Stimulated activated CD4-positive, alpha-beta T cell treated with anti-CD3 and anti-CD28 coated beads, Interleukin-1b, Interleukin-23, amount 100 ng/mL, for 48 hours (primary cell): ENCODE results near the gene RPAIN.
"Not testable (repeated sequence)": the region's sequence is repeated elsewhere in the genome, so short reads cannot be mapped to it uniquely, and the experiment has no call there.

ENCODE experiments used
- DNase-seq: peaks from one replicate; pipeline ENCODE4 v3.0.0-alpha.2; 2020

RPAIN gene

DNA sequence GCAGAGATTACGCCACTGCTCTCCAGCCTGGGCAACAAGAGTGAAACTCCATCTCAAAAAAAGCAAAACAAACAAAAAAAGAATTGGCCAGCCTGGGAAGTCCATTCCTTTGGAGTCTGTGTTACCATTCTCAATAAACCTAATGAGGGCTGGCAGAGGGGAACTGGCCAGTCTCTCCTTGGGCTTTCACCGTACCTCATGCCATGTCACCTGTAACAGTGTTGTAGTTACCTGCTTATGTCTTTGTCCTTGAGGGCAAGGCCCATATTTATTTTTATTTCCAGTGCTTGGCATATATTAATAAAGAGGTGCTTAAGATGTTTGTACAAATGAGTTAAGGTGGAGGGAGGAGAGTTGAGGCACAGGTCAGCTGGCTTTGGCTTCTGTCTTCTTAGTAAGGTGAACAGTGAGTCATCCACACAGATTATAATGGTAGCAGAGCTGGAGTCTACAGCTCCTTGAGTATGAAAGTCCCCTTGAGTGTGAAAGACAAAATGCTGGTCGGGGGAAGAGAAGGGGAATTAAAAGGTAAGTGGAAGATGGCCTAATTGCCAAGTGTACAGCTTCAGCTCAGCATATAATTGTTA is 10.5 kb downstream of the RPAIN start:
- no peak for DNase-seq

GRCh38 chr17:5431234-5431633 is 11.3 kb downstream of the RPAIN start:
- DNase-seq, result not testable (repeated sequence)

DNA sequence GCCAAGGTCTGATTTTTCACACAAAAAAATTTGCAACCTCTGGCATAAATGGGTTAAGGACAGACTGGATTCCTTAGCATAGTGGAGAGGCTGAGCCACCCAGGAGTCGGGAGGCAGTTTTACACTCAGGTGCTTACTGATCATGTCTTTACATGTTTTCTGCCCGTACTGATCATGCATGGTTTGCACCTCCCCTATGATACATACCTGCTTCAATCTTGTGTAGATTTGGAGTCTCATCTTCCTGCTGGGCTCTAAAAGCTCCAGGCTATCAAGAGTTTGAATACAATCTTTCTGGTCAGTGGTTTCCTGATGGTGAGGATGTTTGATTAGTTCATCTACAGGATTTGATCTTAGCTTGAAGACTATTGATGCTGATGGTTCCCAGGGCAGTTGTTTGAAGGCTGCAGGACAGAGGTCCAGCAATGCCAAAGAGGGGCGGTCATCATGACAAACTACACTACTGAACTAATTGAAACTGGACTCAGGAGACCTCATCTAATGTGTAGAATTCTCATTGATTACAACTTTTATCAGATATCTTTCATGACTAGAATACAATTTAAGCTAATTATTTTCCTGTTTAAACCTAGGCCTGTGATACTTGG is 12.1 kb downstream of the RPAIN start:
- DNase-seq, result no peak

DNA sequence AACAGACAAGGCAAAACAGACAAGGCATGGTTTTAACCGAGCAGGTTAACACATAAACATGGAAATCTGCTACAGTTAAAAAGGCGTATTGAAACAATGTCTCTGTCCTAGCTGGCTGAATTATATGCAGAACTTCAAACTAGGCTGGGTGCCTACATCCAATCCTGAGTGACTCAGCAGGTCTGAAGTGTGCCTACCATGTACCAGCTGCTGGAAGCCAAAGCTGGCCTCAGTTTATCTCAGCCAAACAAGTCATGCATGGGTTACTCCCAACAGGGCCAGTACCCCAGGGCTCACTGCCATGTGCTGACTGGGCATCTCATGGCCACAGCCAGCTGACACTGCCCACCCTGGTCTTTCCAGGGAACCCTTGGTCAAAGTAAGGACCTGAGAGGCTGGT is 15.0 kb downstream of the RPAIN start:
- no peak for DNase-seq

DNA sequence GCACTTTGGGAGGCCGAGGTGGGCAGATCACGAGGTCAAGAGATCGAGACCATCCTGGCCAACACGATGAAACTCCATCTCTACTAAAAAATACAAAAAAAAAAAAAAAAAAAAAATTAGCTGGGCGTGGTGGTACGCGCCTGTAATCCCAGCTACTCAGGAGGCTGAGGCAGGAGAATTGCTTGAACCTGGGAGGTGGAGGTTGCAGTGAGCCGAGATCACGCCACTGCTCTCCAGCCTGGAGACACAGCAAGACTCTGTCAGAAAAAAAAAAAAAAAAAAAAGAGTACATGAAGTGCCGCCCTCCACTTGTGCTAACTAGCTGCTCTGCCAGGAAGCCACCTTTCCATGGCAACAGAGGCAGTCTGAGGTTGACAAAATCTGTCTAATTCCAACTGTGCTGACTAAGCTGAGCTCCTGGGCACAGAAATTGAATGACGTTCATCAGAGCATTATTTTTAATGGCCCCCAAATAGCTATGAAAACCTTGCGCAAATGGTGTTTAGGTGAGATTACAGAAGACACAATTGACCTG is 15.9 kb downstream of the RPAIN start:
- not testable (repeated sequence) for DNase-seq

- DNase-seq, result no peak
Measured at GRCh38 chr17:5437721-5438317, 17.8 kb downstream of the RPAIN start.

- DNase-seq, result peak; percentile 90
Measured at GRCh38 chr17:5438716-5439445, 18.9 kb downstream of the RPAIN start, which contains the start of gene C1QBP. TSS of gene C1QBP (minus strand) at chr17:5439155. CDS start at chr17:5439073, 82 bp downstream.

DNA sequence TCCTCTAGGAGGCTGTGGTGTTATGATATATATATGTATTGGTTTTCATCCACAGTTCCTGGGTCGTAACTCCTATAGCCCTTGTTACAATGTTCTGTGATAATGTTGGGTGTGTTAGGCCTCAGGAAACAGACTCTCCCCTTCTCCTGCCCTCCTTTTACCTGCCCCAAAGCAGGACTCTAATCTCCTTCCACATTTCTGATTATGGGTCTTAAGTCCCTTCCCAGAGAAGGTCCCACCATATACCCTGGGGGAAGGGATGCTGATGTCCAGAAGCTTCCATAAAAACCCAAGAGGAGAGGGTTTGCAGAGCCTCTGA is 19.4 kb downstream of the RPAIN start:
- no peak for DNase-seq

DNA sequence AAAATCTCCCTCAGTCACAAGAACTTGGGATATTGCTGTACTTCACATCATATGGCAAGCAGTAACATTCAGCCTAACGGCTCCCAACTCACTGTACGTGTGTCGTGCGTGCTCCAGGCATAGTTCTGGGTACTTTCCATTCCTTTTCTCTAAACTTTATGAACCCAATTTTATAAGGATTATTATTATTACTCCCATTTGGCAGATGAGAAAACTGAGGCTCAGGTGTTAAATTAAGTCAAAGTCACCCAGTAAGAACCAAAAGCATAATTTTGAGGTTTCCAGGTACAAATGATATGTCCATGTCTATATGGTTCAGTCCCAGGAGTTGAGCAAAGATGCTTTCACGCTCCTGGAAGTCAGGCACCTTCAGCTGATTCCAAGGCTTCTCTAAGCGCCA is 23.7 kb downstream of the RPAIN start:
- DNase-seq, result no peak

GRCh38 chr17:5444209-5444608 is 24.2 kb downstream of the RPAIN start:
- no peak for DNase-seq

DNA sequence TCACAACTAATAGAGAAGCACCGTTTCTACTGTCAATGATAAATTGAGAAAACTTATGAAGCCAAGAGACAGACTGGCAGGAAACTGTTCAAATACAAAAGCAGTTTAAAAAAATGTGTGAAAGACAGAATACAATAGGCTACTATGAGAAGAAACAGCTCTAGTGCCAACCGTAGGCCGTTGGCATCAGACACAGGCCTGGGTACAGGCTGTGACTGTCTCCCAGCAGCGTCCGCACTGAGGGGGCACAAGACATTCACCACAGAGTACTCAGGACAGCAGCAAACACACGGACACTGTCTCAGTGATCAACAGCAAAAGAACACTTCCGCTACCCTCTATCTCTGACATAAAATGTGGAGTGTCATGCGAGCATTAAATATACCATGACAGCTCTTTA is 26.8 kb downstream of the RPAIN start:
- no peak for DNase-seq

DNA sequence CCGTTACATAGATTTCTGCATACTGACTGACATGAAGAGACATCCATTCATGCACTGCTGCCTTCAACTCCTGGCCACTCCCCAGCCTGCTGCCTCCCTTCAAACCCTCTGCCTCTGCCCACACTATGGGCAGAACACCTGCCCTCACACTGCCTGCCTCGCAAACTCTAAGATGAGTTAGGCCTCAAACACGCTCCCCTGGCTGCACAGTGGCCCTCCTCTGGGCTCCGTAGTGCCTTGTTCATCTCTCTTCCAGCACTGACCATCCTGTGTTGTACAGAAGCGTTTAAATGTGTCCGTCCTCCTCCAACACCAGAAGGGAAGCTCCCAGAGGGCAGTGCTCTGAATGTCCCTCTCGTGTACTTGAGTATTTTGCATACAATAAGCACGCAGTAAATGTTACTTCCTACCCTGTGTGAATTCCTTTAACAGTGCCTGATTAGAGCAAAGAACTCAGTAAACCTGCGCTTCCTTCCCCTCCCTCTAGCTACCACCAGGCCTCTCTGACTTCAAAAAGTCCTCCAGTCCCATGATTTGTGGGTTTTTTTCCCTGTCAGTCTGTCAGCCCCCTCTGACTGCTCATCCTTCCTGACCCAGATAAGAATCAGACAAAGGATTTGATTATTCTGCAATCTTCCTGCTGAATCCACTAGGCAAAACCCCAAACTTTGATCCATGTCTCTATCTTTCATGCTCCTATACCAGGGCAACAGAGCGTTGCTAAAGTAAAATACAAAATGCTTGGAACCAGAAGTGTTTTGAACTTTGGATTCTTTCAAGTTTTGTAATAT is 44.9 kb downstream of the RPAIN start:
- no peak for DNase-seq

GRCh38 chr17:5466295-5466694 is 46.3 kb downstream of the RPAIN start:
- DNase-seq, result no peak

GRCh38 chr17:5467416-5467815 is 47.4 kb downstream of the RPAIN start:
- DNase-seq, result no peak

DNA sequence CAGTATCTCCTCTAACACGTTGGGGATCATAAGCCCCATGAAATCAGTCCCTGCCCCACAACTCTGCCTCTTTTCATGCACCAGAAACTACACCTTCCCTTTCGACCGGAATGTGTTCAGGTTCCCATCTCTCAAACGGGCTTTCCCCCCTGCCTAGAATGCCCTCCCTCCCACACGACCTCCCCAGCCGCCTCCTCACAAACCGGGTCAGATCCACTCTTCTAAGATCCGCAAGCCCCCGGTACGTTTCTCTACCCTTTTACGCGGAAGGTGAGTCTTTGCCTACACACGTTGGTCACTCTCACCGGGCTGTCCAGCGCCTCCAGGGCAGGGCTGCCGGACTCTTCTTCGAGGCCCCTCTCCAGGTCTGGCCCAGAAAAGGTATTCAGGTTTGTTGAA is 48.1 kb downstream of the RPAIN start:
- DNase-seq, result no peak

DNA sequence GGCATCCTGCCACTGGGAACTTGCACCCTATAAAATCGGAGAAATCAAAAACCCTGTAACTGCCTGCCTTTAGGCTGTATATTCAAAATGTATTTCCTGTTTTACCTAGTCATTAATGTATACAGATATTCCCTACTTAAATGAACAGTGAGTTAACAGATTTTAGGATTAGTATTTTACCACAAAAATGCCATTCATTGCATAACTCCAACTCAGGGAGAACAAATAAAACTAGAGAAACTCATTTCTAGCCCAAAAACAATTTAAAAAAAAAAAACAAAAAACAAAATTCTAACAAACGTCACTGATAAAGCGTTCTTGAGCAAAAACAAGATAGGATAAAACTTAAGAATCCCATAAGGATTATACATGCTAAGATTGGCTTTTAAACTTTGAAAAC is 52.5 kb downstream of the RPAIN start:
- no peak for DNase-seq

- DNase-seq, result no peak
Measured at GRCh38 chr17:5473906-5474305, 53.9 kb downstream of the RPAIN start.

DNA sequence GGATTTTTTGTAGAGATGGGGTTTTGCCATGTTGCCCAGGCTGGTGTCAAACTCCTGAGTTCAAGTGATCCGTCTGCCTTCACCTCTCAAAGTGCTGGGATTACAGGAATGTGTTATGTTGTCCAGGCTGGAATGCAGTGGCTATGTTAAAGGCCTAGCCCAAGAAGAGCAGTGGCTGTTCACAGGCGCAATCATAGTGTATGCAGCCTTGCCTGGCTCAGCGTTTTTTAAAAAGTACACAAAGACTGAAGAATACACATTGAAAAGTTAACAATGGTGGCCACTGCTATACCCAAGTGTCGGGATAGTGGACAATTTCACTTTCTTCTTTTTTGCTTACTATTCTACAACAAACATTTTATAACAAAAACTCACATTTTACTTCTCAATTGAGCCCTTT is 59.0 kb downstream of the RPAIN start:
- no peak for DNase-seq

- DNase-seq, result no peak
Measured at GRCh38 chr17:5480962-5481361, 61.0 kb downstream of the RPAIN start.

- no peak for DNase-seq
Measured at GRCh38 chr17:5481451-5481850, 61.5 kb downstream of the RPAIN start.
